Skin epidermis (tissue), 12 donors: ENCODE results near the gene CALHM3.

ENCODE experiments used
- H3K27ac ChIP-seq, 21 experiments: fragments of 200-600 bp; sonication (generic) in 11 of 21; one replicate each; pipeline ENCODE4 v1.5.0; 2020; ENCODE audit warnings: mild to moderate bottlenecking in 3 of 21, inconsistent platforms in 2 of 21, moderate library complexity in 2 of 21
- H3K4me3 ChIP-seq, 7 experiments: fragments of 200-600 bp; sonication (generic) in 2 of 7; one replicate each; pipeline ENCODE4 v1.5.0; 2020; ENCODE audit warnings: inconsistent platforms in 2 of 7, mild to moderate bottlenecking in 2 of 7, moderate library complexity in 1 of 7

Gene CALHM3

GRCh38 chr10:103454026-103454425 lies 25.0 kb downstream of the CALHM3 start:
- Histone ChIP-seq H3K27ac (no peak overlapping the region), H3K4me3 (no peak overlapping the region)

GRCh38 chr10:103452506-103453230 lies 26.4 kb downstream of the CALHM3 start:
- Histone ChIP-seq H3K27ac (peak overlapping the region; percentile 69 to 98 (median 90)), H3K4me3 (peak overlapping the region; percentile 58 to 76 (median 65))

GRCh38 chr10:103451831-103452505 lies 27.1 kb downstream of the CALHM3 start, which contains the start of gene CALHM2:
TSS of gene CALHM2 (minus strand) at chr10:103452370. CDS start at chr10:103449941, 2,429 bp downstream.
- Histone ChIP-seq H3K4me3 (peak within 1 kb of the TSS; percentile 58 to 76 (median 65)), H3K27ac (peak within 1 kb of the TSS; percentile 69 to 98 (median 90))

GRCh38 chr10:103451091-103451813 lies 27.8 kb downstream of the CALHM3 start:
- H3K27ac ChIP-seq, result peak overlapping the region; percentile 69 to 98 (median 90)
- H3K4me3 ChIP-seq, result peak overlapping the region; percentile 58 to 76 (median 65)

- Histone ChIP-seq H3K27ac (peak overlapping the region in 20 of 21 experiments; percentile 67 to 98 (median 90)), H3K4me3 (peak overlapping the region; percentile 58 to 76 (median 65))
Observed at GRCh38 chr10:103450201-103450695, 28.8 kb downstream of the CALHM3 start.

GRCh38 chr10:103449208-103450144 lies 29.6 kb downstream of the CALHM3 start:
- Histone ChIP-seq H3K4me3 (peak overlapping the region in 1 of 7 experiments; percentile 72), H3K27ac (peak overlapping the region in 17 of 21 experiments; percentile 9 to 96 (median 88))

GRCh38 chr10:103448746-103449145 lies 30.3 kb downstream of the CALHM3 start:
- H3K4me3 ChIP-seq, result no peak overlapping the region
- H3K27ac ChIP-seq, result peak overlapping the region in 14 of 21 experiments; percentile 12 to 96 (median 72)

GRCh38 chr10:103447187-103447586 lies 31.9 kb downstream of the CALHM3 start:
- Histone ChIP-seq H3K27ac (peak overlapping the region in 14 of 21 experiments; percentile 12 to 93 (median 56)), H3K4me3 (no peak overlapping the region)

GRCh38 chr10:103445767-103446567 lies 33.1 kb downstream of the CALHM3 start:
- Histone ChIP-seq H3K27ac (peak overlapping the region in 18 of 21 experiments; percentile 3 to 93 (median 64)), H3K4me3 (no peak overlapping the region)

- Histone ChIP-seq H3K27ac (peak overlapping the region in 15 of 21 experiments; percentile 5 to 87 (median 68)), H3K4me3 (no peak overlapping the region)
Observed at GRCh38 chr10:103445366-103445765, 33.7 kb downstream of the CALHM3 start.

GRCh38 chr10:103444478-103444877 lies 34.6 kb downstream of the CALHM3 start:
- Histone ChIP-seq H3K27ac (peak overlapping the region in 5 of 21 experiments; percentile 0 to 87 (median 72)), H3K4me3 (no peak overlapping the region)

GRCh38 chr10:103443475-103444185 lies 35.4 kb downstream of the CALHM3 start:
- H3K4me3 ChIP-seq, result no peak overlapping the region
- H3K27ac ChIP-seq, result peak overlapping the region in 8 of 21 experiments; percentile 2 to 61 (median 16)

GRCh38 chr10:103442031-103442461 lies 37.0 kb downstream of the CALHM3 start:
- H3K27ac ChIP-seq, result peak overlapping the region in 12 of 21 experiments; percentile 18 to 63 (median 44)
- no peak overlapping the region for H3K4me3 ChIP-seq

GRCh38 chr10:103441611-103442010 lies 37.4 kb downstream of the CALHM3 start:
- peak overlapping the region in 10 of 21 experiments; percentile 18 to 61 (median 44) for H3K27ac ChIP-seq

GRCh38 chr10:103441206-103441605 lies 37.8 kb downstream of the CALHM3 start:
- H3K4me3 ChIP-seq, result no peak overlapping the region
- peak overlapping the region in 8 of 21 experiments; percentile 18 to 61 (median 44) for H3K27ac ChIP-seq

More at GRCh38 chr10:103441611-103442010, 37.4 kb downstream of the CALHM3 start:
- H3K4me3 ChIP-seq, result no peak overlapping the region

- H3K27ac ChIP-seq, result no peak overlapping the region
- H3K4me3 ChIP-seq, result no peak overlapping the region
Observed at GRCh38 chr10:103440416-103440815, 38.6 kb downstream of the CALHM3 start.

GRCh38 chr10:103439776-103440175 lies 39.3 kb downstream of the CALHM3 start:
- Histone ChIP-seq H3K27ac (no peak overlapping the region), H3K4me3 (no peak overlapping the region)
